Keratinocyte (primary cell): Measurements from ENCODE around the gene OLFML1. TPM values are rescaled to one million over a fixed set of nuclear protein-coding genes. Genes with fewer than 3 reads are reported as not detected.

Source experiments
- DNase-seq: peaks from one replicate; pipeline ENCODE4 v3.0.0-alpha.2; 2011; ENCODE audit warnings: low read depth, missing footprints, low spot score
- FAIRE-seq: peaks from 2 replicates; lab custom pipeline; 2011; peaks lifted over from hg19 to GRCh38; lab: Jason Lieb, UNC
- H2AFZ ChIP-seq: 2 replicates; pipeline ENCODE4 v1.6.0; 2012; ENCODE audit warnings: low read length, control low read depth, inconsistent platforms; ENCODE audit not compliant: control insufficient read depth
- H3K27ac ChIP-seq: 2 replicates; pipeline ENCODE4 v1.5.1; 2011; ENCODE audit warnings: low read length; ENCODE audit not compliant: control insufficient read depth, insufficient read depth
- H3K27me3 ChIP-seq: 3 replicates; pipeline ENCODE4 v1.6.0; 2011; ENCODE audit warnings: low read length; ENCODE audit not compliant: control insufficient read depth, insufficient read depth; ENCODE audit errors: extremely low read depth
- H3K36me3 ChIP-seq, 2 experiments: 2 replicates in 1 of 2; 3 replicates in 1 of 2; pipeline ENCODE4 v1.5.1; 2011; ENCODE audit warnings: low read length in 2 of 2, mild to moderate bottlenecking in 1 of 2; ENCODE audit not compliant: control insufficient read depth in 2 of 2, insufficient read depth in 2 of 2; ENCODE audit errors: extremely low read depth in 1 of 2
- H3K4me1 ChIP-seq: 3 replicates; pipeline ENCODE4 v1.5.1; 2011; ENCODE audit warnings: low read length; ENCODE audit not compliant: control insufficient read depth, insufficient read depth; ENCODE audit errors: extremely low read depth
- H3K4me2 ChIP-seq: 3 replicates; pipeline ENCODE4 v1.6.0; 2011; ENCODE audit warnings: low read depth, low read length; ENCODE audit not compliant: control insufficient read depth, insufficient read depth; ENCODE audit errors: extremely low read depth
- H3K4me3 ChIP-seq, 3 experiments: fragments of 200-600 bp in 1 of 3; sonication (generic) in 1 of 3; 2 replicates in 2 of 3; 3 replicates in 1 of 3; pipeline ENCODE4 v1.5.1; 2011 to 2016; ENCODE audit warnings: low read length in 3 of 3, mild to moderate bottlenecking in 3 of 3, control low read depth in 2 of 3, inconsistent platforms in 1 of 3, low read depth in 1 of 3, mixed read lengths in 1 of 3, mixed run types in 1 of 3, moderate library complexity in 1 of 3; ENCODE audit not compliant: control insufficient read depth in 2 of 3, insufficient read depth in 2 of 3; ENCODE audit errors: extremely low read depth in 1 of 3
- H3K79me2 ChIP-seq: 2 replicates; pipeline ENCODE4 v1.6.0; 2012; ENCODE audit warnings: low read length; ENCODE audit not compliant: control insufficient read depth, insufficient read depth
- H3K9ac ChIP-seq: 3 replicates; pipeline ENCODE4 v1.6.0; 2011; ENCODE audit warnings: low read length; ENCODE audit not compliant: control insufficient read depth, insufficient read depth; ENCODE audit errors: extremely low read depth
- H3K9me1 ChIP-seq: 3 replicates; pipeline ENCODE4 v1.6.0; 2011; ENCODE audit warnings: low read length; ENCODE audit not compliant: control insufficient read depth, insufficient read depth; ENCODE audit errors: extremely low read depth
- H3K9me3 ChIP-seq: 2 replicates; pipeline ENCODE4 v1.5.1; 2012; ENCODE audit warnings: low read depth, low read length; ENCODE audit not compliant: control insufficient read depth
- H4K20me1 ChIP-seq: 3 replicates; pipeline ENCODE4 v1.6.0; 2011; ENCODE audit warnings: low read length; ENCODE audit not compliant: control insufficient read depth, insufficient read depth; ENCODE audit errors: extremely low read depth
- CTCF ChIP-seq, 3 experiments: IDR thresholded peaks in 1 of 3; conservative IDR thresholded peaks in 1 of 3; optimal IDR thresholded peaks in 1 of 3; 2 replicates in 2 of 3; 3 replicates in 1 of 3; pipeline versions ENCODE3 to v1.5.1; 2011; ENCODE audit warnings: low read length in 3 of 3, mild to moderate bottlenecking in 3 of 3, moderate library complexity in 2 of 3, control low read depth in 1 of 3, inconsistent platforms in 1 of 3; ENCODE audit not compliant: insufficient read depth in 2 of 3; ENCODE audit errors: extremely low read depth in 1 of 3
- EZH2 ChIP-seq: IDR thresholded peaks from one replicate; pipeline ENCODE4 v1.6.1; 2012; ENCODE audit warnings: inconsistent platforms, mild to moderate bottlenecking, low read length, moderate library complexity
- dilution Hi-C: fragments of 300-500 bp; cut with MboI; formaldehyde crosslinking; loops from one replicate; pipeline ENCODE4 v1.7.0; 2020; ENCODE audit warnings: low sequenced_read_pairs; ENCODE audit not compliant: extremely low pct_ligation_motif_present
- polyA plus RNA-seq, 5 experiments: library from polyadenylated mRNA; depleted of rRNA in 3 of 5; stranded (reverse) in 3 of 5; stranded (forward) in 1 of 5; unstranded in 1 of 5; fragments of >200 nt; gene quantifications; 1 replicate in 1 of 5; 2 replicates in 3 of 5; 3 replicates in 1 of 5; pipeline versions ENCODE4 v1.2.1 to v1.2.3, GENCODE V29; 2011 to 2012; ENCODE audit warnings: missing spikeins in 2 of 5, low read depth in 1 of 5, low replicate concordance in 1 of 5

Gene OLFML1
- polyA plus RNA-seq, 1 donor (not counting 4 experiments of a cell fraction or from before 2014, with no cell fraction given) = not detected

- DNase-seq = no peak
- no peak for FAIRE-seq
- no peaks in the 10 kb centered on the region for H4K20me1 ChIP-seq
- H3K9ac ChIP-seq = no peak overlapping the region
- no peaks in the 10 kb centered on the region for H3K9me3 ChIP-seq
- no peaks in the 10 kb centered on the region for H3K27me3 ChIP-seq
- no peak overlapping the region for H2AFZ ChIP-seq
- dilution Hi-C loops = no loop called here
- H3K9me1 ChIP-seq = no peaks in the 10 kb centered on the region
- H3K27ac ChIP-seq = no peak overlapping the region
- H3K4me3 ChIP-seq = no peak overlapping the region
- TF ChIP-seq EZH2 = no peak
- TF ChIP-seq CTCF (optimal IDR thresholded peaks at IDR 0.05 in 1 of 3, IDR thresholded peaks at IDR 0.05 in 1 of 3, conservative IDR thresholded peaks at IDR 0.05 in 1 of 3; ENCODE audit: extremely low read depth in 1 of 3, insufficient read depth in 2 of 3, low read length in 3 of 3) = no peak
- no peaks in the 10 kb centered on the region for H3K4me1 ChIP-seq
- no peak overlapping the region for H3K4me2 ChIP-seq
- no peaks in the 10 kb centered on the region for H3K79me2 ChIP-seq
- H3K36me3 ChIP-seq = no peaks in the 10 kb centered on the region
Measured at GRCh38 chr11:7469351-7469865, 15.9 kb upstream of the OLFML1 start.

GRCh38 chr11:7471071-7471470 lies 14.2 kb upstream of the OLFML1 start:
- H3K9ac ChIP-seq = no peak overlapping the region
- TF ChIP-seq EZH2 (no peak), CTCF (optimal IDR thresholded peaks at IDR 0.05 in 1 of 3, IDR thresholded peaks at IDR 0.05 in 1 of 3, conservative IDR thresholded peaks at IDR 0.05 in 1 of 3; ENCODE audit: extremely low read depth in 1 of 3, insufficient read depth in 2 of 3, low read length in 3 of 3) (no peak)
- H3K27me3 ChIP-seq = no peaks in the 10 kb centered on the region
- H3K9me1 ChIP-seq = no peaks in the 10 kb centered on the region
- H3K27ac ChIP-seq = no peak overlapping the region
- FAIRE-seq (no peak), DNase-seq (no peak)
- no peaks in the 10 kb centered on the region for H3K36me3 ChIP-seq
- H3K4me2 ChIP-seq = no peak overlapping the region
- dilution Hi-C loops = no loop called here
- no peak overlapping the region for H3K4me3 ChIP-seq
- H2AFZ ChIP-seq = no peak overlapping the region
- H3K9me3 ChIP-seq = no peaks in the 10 kb centered on the region
- H3K4me1 ChIP-seq = no peaks in the 10 kb centered on the region
- no peaks in the 10 kb centered on the region for H4K20me1 ChIP-seq
- no peaks in the 10 kb centered on the region for H3K79me2 ChIP-seq
